SK-N-MC (cell line): ENCODE data around the gene PARD3.

Experiments
- EZH2 ChIP-seq: fragments of 200-600 bp; sonication (generic); IDR thresholded peaks from one replicate; pipeline ENCODE4 v1.6.1; 2017; ENCODE audit warnings: antibody characterized with exemption
- POLR2AphosphoS5 ChIP-seq: IDR thresholded peaks from 2 replicates; pipeline ENCODE4 v1.6.1; 2012; ENCODE audit warnings: mild to moderate bottlenecking, low read depth, low read length, borderline replicate concordance

DNA sequence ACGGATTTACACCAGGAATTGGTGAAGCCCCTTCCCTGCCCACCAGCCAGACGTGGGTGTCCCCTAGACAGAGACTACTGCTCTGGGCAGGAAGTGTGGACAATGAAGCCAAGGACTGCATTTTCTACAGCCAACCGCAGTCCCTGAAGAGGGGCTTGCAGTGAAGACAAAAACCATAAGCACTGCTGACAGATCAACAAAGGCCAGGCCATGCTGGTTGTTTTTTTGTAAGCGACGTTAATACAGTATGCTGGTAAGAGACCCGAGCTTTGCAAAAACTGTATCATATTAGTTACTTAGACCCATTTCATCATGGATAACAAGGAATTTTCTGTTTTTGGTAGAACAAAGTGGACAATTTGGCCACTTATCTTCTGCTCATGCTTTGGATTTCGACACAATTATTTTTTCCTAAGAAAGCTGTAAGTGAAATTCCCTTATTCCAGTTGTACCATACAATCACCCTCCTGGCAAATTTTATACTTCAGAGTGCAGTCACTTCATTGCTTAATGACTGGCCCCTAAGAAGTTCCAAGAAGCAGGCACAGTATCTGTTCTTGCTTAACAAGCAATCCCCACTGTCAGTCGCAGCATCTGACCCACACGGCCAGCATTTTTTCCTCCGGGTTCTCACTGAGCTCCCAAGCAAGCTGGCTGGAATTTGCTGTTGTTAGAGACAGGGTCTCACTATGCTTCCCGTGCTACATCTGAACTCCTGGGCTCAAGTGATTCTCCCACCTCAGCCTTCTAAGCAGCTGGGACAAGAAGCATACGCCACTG, 163.5 kb downstream of the PARD3 start:
- TF ChIP-seq EZH2 (no peak), POLR2AphosphoS5 (no peak)
